OCI-M1 (cell line): ENCODE results near the gene ACOT2.
"Not testable (repeated sequence)": the region's sequence is repeated elsewhere in the genome, so short reads cannot be mapped to it uniquely, and the experiment has no call there.

Experiments
- DNase-seq: peaks from one replicate; lab custom pipeline; 2025; lab: John Stamatoyannopoulos, UW

Gene ACOT2

DNA sequence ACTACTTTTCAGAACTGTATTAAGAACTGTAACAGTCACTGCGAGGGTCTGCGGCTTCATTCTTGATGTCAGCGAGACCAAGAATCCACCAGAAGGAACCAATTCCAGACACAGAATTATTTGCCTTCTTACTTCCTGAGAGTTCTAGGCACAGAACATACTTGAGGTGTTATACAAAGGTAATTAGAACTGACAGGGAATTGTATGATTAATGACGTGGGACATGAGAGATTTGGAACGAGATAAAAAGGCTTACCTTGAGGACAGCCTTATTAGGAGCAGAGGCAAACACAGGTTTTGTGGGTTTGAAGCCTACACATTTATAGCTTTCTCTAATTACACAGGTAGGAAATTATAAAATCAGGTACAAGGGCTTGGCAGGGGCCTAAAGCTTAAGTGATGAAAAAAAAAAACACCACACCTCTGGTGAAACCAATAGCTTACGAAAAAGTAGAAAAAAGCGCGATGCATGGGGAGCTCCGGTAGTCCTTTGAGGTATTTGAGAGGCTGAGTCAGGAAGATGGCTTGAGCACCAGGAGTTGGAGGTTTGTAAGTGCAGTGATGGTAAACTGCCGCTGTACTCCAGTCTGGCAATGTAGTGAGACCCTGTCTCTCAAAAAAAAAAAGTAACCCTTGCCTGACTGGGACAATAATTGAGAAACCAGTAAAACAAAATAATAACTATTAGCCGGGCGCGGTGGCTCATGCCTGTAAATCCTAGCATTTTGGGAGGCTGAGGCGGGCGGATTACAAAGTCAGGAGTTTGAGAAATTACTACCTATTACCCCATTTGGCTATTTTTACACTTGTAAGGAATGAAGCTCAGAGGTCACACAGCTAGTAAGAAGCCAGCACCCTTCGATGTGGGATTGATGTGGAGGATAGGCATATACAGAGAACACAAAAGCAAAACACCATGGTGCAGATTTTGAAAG, 795 bp upstream of the ACOT2 start:
- no peak for DNase-seq

DNA sequence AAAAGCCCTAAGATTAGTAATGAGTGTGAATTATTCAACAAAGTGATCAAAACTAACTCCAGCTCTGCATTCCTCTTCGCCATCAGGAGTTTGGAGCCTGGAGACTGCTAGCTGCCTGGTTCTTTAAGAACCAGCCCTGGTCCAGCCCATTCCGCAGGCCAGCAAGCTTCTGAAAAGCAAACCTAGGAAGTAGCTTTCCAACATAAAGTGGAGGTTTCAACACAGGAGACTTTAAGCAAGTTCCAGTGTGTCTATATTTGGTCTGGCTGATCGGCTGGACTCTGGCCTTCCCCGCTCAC, 178 bp upstream of the ACOT2 start:
- not testable (repeated sequence) for DNase-seq

DNA sequence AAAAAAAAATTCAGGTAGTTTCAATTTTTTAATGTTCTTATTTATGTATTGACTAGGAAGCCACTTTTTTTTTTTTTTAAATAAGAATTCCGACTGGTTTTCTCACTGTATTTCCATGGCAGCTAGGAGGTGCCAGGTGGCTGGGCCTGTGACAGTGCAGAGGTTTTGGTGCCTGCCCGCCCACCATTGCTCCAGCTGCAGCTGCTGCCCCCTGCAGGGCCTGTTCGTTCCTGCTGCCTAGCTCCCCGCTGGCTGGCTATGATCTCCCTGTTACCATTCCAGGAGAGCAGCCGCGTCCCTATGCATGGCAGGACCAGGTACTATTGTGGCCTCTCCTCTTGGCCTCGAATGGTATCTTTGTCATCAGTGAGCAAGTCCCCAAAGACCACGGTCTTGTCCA, 1.9 kb downstream of the ACOT2 start:
- peak; percentile 78 for DNase-seq

DNA sequence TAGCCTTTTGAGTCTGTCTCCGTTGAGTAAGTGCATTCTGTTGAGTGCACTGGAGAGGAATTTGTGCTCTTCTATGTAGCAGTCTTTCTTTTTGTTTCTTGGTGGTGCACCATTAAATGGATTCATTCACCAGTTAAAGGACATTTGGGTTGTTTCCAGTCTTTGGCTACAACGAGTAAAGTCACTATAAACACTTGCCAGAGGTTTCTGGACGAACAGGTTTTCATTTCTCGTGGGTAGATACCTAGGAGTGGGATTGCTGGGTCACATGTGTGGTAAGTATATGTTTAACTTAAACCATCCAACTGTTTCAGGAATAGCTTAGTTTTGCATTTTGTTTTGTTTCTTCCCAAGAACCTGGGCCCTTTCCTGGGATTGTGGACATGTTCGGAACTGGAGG, 4.0 kb downstream of the ACOT2 start:
- DNase-seq = not testable (repeated sequence)

DNA sequence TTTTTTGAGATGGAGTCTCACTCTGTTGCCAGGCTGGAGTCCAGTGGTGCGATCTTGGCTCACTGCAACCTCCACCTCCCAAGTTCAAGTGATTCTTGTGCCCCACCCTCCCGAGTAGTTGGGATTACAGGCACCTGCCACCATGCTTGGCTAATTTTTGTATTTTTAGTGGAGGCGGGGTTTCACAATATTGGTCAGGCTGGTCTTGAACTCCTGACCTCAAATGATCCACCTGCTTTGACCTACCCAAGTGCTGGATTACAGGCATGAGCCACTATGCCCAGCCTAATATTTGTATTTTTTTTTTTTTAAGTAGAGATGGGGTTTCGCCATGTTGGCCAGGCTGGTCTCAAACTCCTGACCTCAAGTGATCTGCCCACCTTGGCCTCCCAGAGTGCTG, 4.7 kb downstream of the ACOT2 start:
- not testable (repeated sequence) for DNase-seq

DNA sequence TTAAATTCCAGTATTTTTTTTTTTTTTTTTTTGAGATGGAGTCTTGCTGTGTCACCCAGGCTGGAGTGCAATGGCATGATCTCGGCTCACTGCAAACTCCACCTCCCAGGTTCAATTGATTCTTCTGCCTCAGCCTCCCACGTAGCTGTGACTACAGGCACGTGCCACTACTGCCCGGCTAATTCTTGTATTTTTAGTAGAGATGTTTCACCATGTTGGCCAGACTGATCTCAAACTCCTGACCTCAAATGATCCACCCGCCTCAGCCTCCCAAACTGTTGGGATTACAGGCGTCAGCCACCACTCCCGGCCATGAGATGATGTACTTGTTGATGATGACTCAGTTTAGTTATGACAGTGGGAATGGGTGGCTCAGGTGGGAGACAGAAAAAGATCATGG, 5.2 kb downstream of the ACOT2 start:
- DNase-seq = not testable (repeated sequence)

DNA sequence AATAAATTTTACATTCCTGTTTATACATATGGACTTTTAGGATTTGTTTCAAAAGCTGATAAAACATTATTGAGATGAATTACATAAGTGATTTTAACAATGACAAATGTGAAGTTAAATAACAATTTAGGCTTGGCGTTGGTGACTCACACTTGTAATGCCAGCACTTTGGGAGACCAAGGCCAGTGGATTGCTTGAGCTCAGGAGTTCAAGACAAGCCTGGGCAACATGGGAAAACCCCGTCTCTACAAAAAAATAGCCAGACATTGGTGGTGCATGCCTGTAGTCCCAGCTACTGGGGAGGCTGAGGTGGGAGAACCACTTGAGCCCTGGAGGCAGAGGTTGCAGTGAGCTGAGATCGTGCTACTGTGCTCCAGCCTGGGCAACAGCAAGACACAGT, 7.4 kb downstream of the ACOT2 start:
- DNase-seq = no peak

DNA sequence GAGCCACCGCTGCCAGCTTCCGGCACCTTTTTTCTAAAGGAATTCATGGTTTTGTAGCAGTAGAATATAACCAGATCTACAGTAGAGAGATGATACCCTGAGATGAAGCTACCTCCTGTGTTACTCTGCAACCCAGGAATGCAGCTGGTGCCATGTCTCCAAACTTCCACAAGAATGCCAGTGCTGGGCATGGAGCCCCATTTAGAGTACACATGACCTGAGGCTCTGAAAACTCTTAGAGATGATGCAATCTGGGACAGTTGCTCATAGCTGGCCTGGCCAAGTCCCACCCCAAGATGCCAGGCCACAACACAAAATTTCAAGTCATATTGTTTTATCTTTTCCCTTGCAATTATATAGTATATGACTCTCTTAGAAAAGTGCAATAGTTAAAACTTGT, 8.2 kb downstream of the ACOT2 start:
- DNase-seq = not testable (repeated sequence)

DNA sequence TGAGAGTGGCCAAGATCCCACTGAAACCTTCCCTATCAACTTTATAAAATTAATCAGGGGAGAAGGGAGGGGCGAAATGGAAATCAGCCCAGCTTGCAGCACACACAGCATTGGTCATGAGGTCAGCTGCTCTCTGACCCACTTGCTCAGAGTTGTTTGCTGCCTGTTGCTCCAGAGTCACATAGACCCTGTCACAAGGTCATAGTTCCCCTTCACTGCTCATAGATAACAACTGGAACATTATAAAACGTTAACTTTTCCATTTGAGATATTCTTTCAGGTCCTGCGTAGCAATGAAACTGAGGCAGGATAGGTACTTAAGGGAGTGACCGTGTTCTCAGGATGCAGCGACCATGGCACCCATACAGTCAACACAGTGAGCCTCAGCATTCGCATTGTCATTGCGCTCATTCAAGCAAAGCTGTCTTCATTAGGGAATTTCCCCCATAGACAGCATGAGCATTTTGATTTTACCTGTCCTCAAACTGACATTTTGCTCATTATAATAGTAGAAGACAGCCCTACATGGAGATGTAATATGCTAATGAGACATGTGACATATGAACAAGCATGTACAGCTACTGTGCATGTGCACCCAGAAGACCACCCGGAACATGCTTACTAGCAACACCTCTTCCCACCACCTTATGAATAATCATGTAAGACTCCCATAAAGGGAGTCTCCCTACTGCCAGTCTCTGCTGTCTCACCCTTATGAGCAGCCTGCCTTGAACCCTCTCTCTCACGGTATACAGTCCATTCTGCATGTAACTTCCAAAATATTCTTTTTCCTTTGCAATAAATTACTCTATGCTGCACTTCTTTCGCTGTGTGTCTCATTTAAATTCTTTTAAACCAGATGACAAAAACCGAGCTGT, 13.3 kb downstream of the ACOT2 start:
- not testable (repeated sequence) for DNase-seq

DNA sequence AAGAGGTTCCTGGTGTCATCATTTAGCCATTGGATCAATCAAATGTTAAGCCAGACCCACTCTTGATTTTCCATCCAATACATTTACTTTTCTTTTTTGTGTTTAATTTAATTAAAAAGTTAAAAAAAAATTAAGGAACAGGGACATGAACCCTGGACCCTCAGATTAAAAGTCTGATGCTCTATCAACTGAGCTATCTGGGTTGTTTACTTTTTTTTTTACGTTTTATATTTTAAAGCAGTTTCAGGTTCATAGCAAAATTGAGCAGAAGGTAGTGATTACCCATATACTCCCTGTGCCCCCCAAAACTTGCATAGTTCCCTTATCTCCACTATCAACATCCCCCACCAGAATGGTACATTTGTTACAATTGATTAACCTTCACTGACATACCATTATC, 19.7 kb downstream of the ACOT2 start:
- DNase-seq = no peak

DNA sequence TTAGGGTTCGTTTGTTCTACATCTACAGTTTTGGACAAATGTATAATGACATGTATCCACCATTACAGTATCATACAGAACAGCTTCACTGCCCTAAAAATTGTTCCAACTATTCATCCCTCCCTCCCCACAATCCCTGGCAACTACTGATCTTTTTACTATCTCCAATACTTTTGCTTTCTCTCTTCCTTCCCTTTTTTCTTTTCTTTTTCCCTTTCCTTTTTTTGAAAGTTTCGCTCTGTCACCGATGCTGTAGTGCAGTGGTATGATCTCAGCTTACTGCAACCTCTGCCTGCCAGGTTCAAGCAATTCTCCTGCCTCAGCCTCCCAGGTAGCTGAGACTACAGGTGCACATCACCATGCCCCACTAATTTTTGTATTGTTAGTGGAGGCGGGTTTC, 20.1 kb downstream of the ACOT2 start:
- no peak for DNase-seq

DNA sequence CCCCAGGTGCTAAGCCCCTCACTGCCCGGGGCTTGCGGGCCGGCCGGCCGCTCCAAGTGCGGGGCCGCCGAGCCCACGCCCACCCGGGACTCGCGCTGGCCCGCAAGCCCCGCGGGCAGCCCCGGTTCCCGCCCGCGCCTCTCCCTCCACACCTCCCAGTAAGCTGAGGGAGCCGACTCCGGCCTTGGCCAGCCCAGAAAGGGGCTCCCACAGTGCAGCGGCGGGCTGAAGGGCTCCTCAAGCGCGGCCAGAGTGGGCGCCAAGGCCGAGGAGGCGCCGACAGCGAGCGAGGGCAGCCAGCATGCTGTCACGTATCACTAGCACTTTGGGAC, 21.6 kb downstream of the ACOT2 start:
- not testable (repeated sequence) for DNase-seq

DNA sequence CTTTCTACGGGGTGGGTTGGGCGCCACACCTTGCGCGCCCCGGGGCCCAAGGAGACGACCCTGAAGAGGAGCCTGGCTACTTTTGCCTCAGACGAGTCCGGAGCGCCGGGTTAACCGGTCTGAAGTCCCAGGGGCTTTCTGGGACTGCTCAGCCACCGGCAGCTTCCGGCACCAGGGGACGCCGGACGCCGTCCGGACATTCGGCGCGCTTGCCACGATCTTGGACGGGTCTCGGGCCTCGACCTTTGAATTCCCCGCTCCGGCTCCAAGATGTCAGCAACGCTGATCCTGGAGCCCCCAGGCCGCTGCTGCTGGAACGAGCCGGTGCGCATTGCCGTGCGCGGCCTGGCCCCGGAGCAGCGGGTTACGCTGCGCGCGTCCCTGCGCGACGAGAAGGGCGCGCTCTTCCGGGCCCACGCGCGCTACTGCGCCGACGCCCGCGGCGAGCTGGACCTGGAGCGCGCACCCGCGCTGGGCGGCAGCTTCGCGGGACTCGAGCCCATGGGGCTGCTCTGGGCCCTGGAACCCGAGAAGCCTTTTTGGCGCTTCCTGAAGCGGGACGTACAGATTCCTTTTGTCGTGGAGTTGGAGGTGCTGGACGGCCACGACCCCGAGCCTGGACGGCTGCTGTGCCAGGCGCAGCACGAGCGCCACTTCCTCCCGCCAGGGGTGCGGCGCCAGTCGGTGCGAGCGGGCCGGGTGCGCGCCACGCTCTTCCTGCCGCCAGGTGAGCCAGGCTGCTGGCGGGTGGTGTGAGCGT, 22.9 kb downstream of the ACOT2 start, which contains the start of gene ACOT4:
ACOT4 (plus strand) TSS at position 184 of the 760 bp plus-strand sequence; CDS start at position 271, 87 bp downstream.
- DNase-seq = no peak

DNA sequence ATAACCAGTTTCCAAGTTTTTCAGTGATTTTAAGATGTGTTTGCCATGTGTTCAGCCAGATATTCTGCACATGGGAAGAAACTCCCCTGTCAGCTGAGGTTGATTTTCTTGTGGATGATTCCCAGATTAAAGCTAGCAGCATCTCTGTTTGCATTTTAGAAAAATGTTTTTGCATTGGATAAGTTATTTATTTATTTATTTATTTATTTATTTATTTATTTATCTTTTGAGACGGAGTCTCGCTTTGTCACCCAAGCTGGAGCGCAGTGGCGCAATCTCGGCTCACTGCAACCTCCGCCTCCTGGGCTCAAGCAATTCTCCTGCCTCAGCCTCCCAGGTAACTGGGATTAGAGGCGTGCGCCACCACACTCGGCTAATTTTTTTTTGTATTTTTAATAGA, 25.5 kb downstream of the ACOT2 start:
- no peak for DNase-seq

DNA sequence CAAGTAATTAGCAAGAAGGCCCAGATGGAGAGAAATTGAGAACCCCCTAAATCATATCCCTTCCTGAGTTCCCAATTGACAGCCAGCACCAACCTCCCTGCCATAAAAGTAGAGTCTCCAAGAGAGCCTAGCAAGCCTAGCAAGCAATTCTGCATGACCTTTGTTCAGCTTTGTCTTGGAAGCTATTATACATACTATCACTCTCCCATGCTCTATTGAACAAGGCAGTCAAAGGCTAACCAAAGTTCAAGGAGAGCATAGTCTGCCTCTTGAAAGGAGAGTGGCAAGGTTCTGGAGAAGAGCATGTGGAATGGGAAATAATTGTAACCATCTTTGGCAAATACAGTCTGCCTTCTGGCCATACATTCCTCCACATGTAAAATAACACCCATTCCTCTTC, 30.5 kb downstream of the ACOT2 start:
- DNase-seq = no peak

DNA sequence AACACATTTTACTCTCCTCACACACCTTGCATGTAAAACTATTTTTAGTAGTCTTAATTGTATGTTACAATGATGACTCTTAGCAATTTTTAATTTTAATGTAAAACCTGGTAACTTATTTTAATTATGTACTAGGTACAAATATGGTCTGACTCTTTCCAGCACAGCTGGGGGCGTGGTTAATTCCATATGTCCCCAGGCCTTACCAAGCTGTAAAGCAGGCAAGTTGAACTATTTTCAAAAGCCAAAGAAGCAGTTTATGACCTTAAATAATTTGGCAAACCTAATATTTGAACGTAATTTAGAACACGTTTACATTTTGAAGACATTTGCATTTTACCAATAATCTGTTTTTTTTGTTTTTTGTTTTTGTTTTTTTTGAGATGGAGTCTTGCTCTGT, 34.0 kb downstream of the ACOT2 start:
- no peak for DNase-seq

DNA sequence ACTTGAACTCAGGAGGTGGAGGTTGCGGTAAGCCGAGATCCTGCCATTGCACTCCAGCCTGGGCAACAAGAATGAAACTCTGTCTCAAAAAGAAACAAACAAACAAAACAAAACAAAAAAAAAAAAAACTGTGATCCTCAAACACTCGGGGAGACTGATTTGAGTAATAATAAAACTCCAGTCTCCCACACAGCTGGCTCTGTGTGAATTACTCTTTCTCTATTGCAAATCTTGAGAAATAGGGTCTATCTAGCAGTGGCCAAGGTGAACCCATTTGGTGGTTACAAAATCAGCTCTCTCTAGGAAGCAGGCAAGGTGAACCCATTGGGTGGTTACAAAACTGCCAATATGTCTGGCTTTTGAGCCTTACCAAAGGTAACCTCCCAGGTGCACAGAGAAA, 37.3 kb downstream of the ACOT2 start:
- no peak for DNase-seq

DNA sequence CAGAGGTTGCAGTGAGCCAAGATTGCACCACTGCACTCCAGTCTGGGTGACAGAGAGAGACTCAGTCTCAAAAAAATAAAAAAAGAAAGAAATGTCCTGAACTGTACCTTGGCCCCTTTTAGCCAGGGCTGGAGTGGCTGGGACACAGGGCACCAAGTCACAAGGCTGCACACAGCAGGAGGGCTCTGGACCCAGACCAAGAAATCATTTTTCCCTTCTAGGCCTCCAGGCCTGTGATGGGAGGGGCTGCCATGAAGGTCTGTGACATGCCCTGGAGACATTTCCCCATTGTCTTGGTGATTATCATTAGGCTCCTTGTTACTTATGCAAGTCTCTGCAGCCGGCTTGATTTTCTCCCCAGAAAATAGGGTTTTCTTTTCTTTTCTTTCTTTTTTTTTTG, 38.2 kb downstream of the ACOT2 start:
- DNase-seq = peak; percentile 4

DNA sequence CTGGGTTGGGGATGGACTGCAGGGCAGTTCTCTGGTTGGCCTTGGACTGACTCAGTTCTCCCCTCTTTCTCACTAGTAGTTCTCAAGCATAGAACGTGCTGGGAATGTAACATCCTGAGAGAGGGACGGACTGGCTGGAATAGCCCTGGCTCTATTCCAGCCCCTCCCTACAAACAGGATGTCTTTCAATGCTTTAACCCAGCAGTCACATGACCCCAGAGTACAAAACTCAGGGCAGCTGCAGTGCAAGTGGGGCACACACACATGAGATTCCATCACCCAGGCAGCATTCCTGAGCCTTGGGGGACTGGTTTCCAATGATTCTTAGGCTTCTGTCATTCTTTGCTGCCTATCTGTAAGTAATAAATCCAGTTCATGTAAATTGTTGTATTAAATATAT, 41.7 kb downstream of the ACOT2 start:
- DNase-seq = no peak

DNA sequence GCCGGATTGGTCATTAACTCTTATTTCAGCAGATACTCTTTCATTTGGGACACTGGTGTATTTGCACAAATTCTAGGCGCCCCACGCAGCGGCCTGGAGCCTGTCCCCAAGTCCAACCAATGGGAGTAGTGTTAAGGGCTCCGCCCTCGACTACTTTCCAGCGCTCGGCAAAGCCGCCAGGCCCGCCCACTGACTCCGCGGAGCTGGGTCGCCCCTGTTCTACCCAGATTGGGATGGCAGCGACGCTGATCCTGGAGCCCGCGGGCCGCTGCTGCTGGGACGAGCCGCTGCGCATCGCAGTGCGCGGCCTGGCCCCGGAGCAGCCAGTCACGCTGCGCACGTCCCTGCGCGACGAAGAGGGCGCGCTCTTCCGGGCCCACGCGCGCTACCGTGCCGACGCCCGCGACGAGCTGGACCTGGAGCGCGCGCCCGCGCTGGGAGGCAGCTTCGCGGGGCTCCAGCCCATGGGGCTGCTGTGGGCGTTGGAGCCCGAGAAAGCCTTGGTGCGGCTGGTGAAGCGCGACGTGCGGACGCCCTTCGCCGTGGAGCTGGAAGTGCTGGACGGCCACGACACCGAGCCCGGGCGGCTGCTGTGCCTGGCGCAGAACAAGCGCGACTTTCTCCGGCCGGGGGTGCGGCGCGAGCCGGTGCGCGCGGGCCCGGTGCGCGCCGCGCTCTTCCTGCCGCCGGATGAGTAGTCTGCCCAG, 43.5 kb downstream of the ACOT2 start, which contains the start of gene ACOT6:
ACOT6 (plus strand) TSS at position 179 of the 707 bp plus-strand sequence; CDS start at position 234, 55 bp downstream.
- peak; percentile 16 for DNase-seq

DNA sequence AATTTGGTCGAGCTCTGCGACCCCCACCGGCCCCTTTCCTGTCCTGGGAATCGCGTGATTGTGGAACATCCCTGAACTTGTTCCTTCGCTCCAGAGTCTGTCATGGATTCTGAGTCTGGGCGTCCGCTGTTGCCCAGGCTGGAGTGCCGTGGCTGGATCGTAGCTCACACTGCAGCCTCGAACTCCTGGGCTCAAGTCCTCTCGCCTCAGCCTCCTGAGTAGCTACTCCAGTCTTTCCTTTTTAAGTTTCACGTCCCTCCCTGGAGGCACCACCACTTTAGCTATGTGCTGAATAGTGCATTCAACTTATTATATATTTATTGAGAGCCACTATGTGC, 44.0 kb downstream of the ACOT2 start:
- no peak for DNase-seq
